NB4 (cell line): ENCODE results near the gene PSMC2.

Experiments used
- MYC ChIP-seq: IDR thresholded peaks from 2 replicates; pipeline ENCODE4 v1.6.1; 2011; ENCODE audit warnings: low read depth, low read length
- POLR2A ChIP-seq: IDR thresholded peaks from 2 replicates; pipeline ENCODE4 v1.6.1; 2011; ENCODE audit warnings: mild to moderate bottlenecking; ENCODE audit not compliant: insufficient read length; ENCODE audit errors: extremely low read depth
- TF ChIP-seq, protein P1 (sequence below): IDR thresholded peaks from one replicate; pipeline ENCODE4 v1.5.1; 2012; ENCODE audit warnings: low read depth, low read length
- TF ChIP-seq, protein P2 (sequence below): IDR thresholded peaks from 2 replicates; pipeline ENCODE4 v1.6.1; 2011; ENCODE audit warnings: low read depth, low read length

DNA sequence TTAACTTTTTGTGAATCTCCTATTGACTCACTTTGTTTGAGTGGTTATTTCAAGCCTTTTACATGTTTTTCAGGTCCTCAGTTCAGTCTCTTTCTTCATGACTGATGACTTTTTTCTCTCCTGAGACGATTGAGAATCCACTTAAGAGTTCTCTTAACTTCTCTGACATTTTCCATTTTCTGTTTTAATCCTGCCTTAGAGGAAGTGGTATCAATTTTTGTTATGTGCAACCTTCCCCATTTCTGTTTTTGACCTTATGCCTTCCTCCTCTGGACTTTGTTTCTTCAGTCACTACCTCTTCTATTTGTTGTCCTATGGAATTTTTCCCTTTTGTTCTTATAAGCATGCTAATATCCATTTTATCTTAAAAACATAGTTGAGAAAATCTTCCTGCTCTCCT, 2.4 kb downstream of the PSMC2 start:
- TF ChIP-seq, protein P1, sequence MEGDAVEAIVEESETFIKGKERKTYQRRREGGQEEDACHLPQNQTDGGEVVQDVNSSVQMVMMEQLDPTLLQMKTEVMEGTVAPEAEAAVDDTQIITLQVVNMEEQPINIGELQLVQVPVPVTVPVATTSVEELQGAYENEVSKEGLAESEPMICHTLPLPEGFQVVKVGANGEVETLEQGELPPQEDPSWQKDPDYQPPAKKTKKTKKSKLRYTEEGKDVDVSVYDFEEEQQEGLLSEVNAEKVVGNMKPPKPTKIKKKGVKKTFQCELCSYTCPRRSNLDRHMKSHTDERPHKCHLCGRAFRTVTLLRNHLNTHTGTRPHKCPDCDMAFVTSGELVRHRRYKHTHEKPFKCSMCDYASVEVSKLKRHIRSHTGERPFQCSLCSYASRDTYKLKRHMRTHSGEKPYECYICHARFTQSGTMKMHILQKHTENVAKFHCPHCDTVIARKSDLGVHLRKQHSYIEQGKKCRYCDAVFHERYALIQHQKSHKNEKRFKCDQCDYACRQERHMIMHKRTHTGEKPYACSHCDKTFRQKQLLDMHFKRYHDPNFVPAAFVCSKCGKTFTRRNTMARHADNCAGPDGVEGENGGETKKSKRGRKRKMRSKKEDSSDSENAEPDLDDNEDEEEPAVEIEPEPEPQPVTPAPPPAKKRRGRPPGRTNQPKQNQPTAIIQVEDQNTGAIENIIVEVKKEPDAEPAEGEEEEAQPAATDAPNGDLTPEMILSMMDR = no peak
- TF ChIP-seq POLR2A (no peak), MYC (no peak)
- TF ChIP-seq, protein P2, sequence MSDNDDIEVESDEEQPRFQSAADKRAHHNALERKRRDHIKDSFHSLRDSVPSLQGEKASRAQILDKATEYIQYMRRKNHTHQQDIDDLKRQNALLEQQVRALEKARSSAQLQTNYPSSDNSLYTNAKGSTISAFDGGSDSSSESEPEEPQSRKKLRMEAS = no peak
